Erythroblast (primary cell): ENCODE data around the gene CLDN14.

Experiments
- GATA1 ChIP-seq: IDR thresholded peaks from 2 replicates; pipeline ENCODE4 v1.6.1; 2011; ENCODE audit warnings: low read depth, mild to moderate bottlenecking, control low read depth, low read length, moderate library complexity
- POLR2A ChIP-seq: IDR thresholded peaks from 2 replicates; pipeline ENCODE4 v1.6.1; 2011; ENCODE audit warnings: mild to moderate bottlenecking, low read length

- TF ChIP-seq POLR2A (no peak), GATA1 (no peak)
Measured at GRCh38 chr21:36512971-36513370, 33.0 kb upstream of the CLDN14 start.
